GM21515 (cell line): ENCODE measurements around the gene MSRB2.

Experiments used
- ATAC-seq: cut with Tn5 transposase; IDR thresholded peaks from one replicate; pipeline ENCODE4 v1.9.1; 2021; ENCODE audit not compliant: unreplicated experiment

MSRB2 gene

DNA sequence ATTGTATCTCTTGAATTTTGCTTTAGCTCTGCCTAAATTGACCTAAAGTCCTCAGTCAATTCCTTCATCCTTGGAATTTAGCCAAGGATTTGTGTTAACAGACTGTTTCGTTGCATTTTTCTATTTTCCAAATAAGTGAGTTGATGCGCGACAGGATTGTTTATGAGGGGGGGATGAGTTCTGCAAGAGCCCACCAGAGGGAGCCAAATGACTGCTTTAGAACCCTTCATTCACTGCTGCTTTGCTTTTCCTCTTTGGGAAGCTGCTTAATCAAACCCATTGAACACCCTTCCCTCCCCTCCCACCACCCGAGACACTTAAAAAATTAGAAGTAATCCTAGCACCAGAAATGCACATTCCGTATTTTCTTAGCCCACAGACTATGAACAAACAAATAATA is 63.0 kb downstream of the MSRB2 start:
- peak; percentile 71 for ATAC-seq

DNA sequence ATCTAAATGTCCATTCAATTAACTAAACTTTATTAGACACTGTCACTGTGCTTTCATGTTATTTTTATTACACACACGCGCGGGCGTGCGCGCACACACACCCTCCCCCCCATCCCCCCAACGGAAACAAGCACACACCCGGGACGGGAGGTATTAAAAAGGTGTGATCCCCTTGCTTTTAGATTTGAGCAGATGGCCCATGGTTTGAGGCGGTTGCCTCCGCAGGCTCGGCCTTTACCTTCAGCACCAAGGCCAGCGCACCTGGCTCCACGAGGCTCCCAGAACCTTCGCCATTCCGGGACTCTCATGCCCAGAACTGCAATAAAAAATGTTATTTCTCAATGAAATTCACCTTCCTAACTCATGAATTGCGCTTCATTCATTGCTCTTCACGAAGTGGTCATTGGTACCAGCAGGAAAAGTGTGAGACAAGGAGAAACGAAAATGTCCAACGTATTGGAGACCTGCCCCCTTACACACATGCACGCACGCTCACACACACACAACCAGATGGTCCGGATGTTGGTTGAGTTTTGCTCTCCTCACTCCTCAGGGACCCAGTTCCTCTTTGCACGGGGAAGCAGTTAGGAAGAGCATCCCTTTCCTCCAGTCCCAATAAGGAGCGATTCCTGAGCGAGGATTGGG is 76.0 kb downstream of the MSRB2 start:
- no peak for ATAC-seq
